Measurements from ENCODE around the gene DEPP1.

Gene DEPP1

GRCh38 chr10:44977287-44978212, 1.1 kb downstream of the DEPP1 start:
- DNase-seq, result no peak

- no peak for DNase-seq
Measured at GRCh38 chr10:44976352-44977198, 2.0 kb downstream of the DEPP1 start.

GRCh38 chr10:44975431-44976331, 2.9 kb downstream of the DEPP1 start:
- DNase-seq, result no peak

GRCh38 chr10:44974628-44975430, 3.8 kb downstream of the DEPP1 start:
- DNase-seq, result peak; percentile 54

- DNase-seq, result no peak
Measured at GRCh38 chr10:44974082-44974627, 4.5 kb downstream of the DEPP1 start.

GRCh38 chr10:44973323-44974081, 5.1 kb downstream of the DEPP1 start:
- DNase-seq, result no peak

GRCh38 chr10:44972874-44973306, 5.7 kb downstream of the DEPP1 start:
- DNase-seq, result no peak

GRCh38 chr10:44971935-44972757, 6.5 kb downstream of the DEPP1 start:
- DNase-seq, result no peak

- DNase-seq, result no peak
Measured at GRCh38 chr10:44971434-44971833, 7.2 kb downstream of the DEPP1 start.

GRCh38 chr10:44970812-44971395, 7.7 kb downstream of the DEPP1 start:
- DNase-seq, result no peak

GRCh38 chr10:44969854-44970253, 8.8 kb downstream of the DEPP1 start:
- no peak for DNase-seq

GRCh38 chr10:44968500-44969400, 9.9 kb downstream of the DEPP1 start:
- DNase-seq, result no peak

GRCh38 chr10:44968091-44968490, 10.5 kb downstream of the DEPP1 start:
- no peak for DNase-seq

- no peak for DNase-seq
Measured at GRCh38 chr10:44967616-44968015, 11.0 kb downstream of the DEPP1 start.

- DNase-seq, result no peak
Measured at GRCh38 chr10:44966816-44967509, 11.6 kb downstream of the DEPP1 start.

- DNase-seq, result no peak
Measured at GRCh38 chr10:44966129-44966815, 12.3 kb downstream of the DEPP1 start.

- no peak for DNase-seq
Measured at GRCh38 chr10:44965651-44966097, 12.9 kb downstream of the DEPP1 start.

Data from 8988T (cell line).